Liver (tissue), 9 donors: Measurements from ENCODE around the gene TGM3. TPM values are rescaled to one million over a fixed set of nuclear protein-coding genes. Genes with fewer than 3 reads are reported as not detected.

ENCODE experiments used
- DNase-seq: peaks from one replicate; pipeline ENCODE4 v3.0.0-alpha.2; 2017; ENCODE audit warnings: low spot score
- H3K27ac ChIP-seq, 2 donors: one replicate each; pipeline ENCODE4 v1.7.0; 2013; ENCODE audit warnings: inconsistent platforms in 2 of 2, low read length in 2 of 2, control low read depth in 1 of 2, low read depth in 1 of 2, mild to moderate bottlenecking in 1 of 2
- H3K27me3 ChIP-seq, 4 donors: one replicate each; pipeline versions ENCODE4 v1.6.1 to v1.7.0; 2013; ENCODE audit warnings: low read length in 3 of 4, inconsistent platforms in 1 of 4, mild to moderate bottlenecking in 1 of 4, moderate library complexity in 1 of 4; ENCODE audit not compliant: control insufficient read depth in 4 of 4, insufficient read depth in 4 of 4
- H3K36me3 ChIP-seq, 4 donors: one replicate each; pipeline versions ENCODE4 v1.6.1 to v1.7.0; 2013; ENCODE audit warnings: low read length in 3 of 4, mild to moderate bottlenecking in 3 of 4, low read depth in 1 of 4, moderate library complexity in 1 of 4; ENCODE audit not compliant: control insufficient read depth in 4 of 4, insufficient read depth in 3 of 4
- H3K4me1 ChIP-seq, 4 donors: one replicate each; pipeline versions ENCODE4 v1.6.1 to v1.7.0; 2013; ENCODE audit warnings: low read length in 3 of 4, mild to moderate bottlenecking in 3 of 4, moderate library complexity in 1 of 4; ENCODE audit not compliant: control insufficient read depth in 4 of 4, insufficient read depth in 4 of 4
- H3K4me3 ChIP-seq, 3 donors: one replicate each; pipeline versions ENCODE4 v1.6.1 to v1.7.0; 2013; ENCODE audit warnings: low read length in 3 of 3, control low read depth in 1 of 3, low read depth in 1 of 3, mild to moderate bottlenecking in 1 of 3
- H3K9ac ChIP-seq, 2 donors: one replicate each; pipeline ENCODE4 v1.7.0; 2013; ENCODE audit warnings: low read length in 2 of 2, mild to moderate bottlenecking in 2 of 2, moderate library complexity in 2 of 2, control low read depth in 1 of 2, low read depth in 1 of 2
- H3K9me3 ChIP-seq, 4 donors: one replicate each; pipeline versions ENCODE4 v1.6.1 to v1.7.0; 2013; ENCODE audit warnings: low read length in 3 of 4; ENCODE audit not compliant: control insufficient read depth in 4 of 4
- EGR1 ChIP-seq, 2 donors: IDR thresholded peaks; 2 replicates each; pipeline ENCODE4 v1.6.1; 2016 to 2018; ENCODE audit warnings: antibody characterized with exemption in 2 of 2, low read depth in 2 of 2
- FOXA1 ChIP-seq: IDR thresholded peaks from 2 replicates; pipeline ENCODE4 v1.6.1; 2016; ENCODE audit warnings: antibody characterized with exemption
- FOXA2 ChIP-seq: IDR thresholded peaks from 2 replicates; pipeline ENCODE4 v1.6.1; 2016; ENCODE audit warnings: antibody characterized with exemption
- GABPA ChIP-seq, 2 donors: IDR thresholded peaks in 1 of 2; conservative IDR thresholded peaks in 1 of 2; 2 replicates each; pipeline ENCODE4 v1.6.1; 2016; ENCODE audit warnings: antibody characterized with exemption in 2 of 2, mild to moderate bottlenecking in 1 of 2, moderate library complexity in 1 of 2
- HNF4A ChIP-seq, 2 donors: conservative IDR thresholded peaks; 2 replicates each; pipeline ENCODE4 v1.6.1; 2016; ENCODE audit warnings: antibody characterized with exemption in 2 of 2, mild to moderate bottlenecking in 2 of 2
- HNF4G ChIP-seq: IDR thresholded peaks from 2 replicates; pipeline ENCODE4 v1.6.1; 2016; ENCODE audit warnings: antibody characterized with exemption
- JUND ChIP-seq, 2 donors: IDR thresholded peaks; 2 replicates each; pipeline ENCODE4 v1.6.1; 2016; ENCODE audit warnings: antibody characterized with exemption in 2 of 2
- NR2F2 ChIP-seq: IDR thresholded peaks from 2 replicates; pipeline ENCODE4 v1.6.1; 2016; ENCODE audit warnings: antibody characterized with exemption
- RAD21 ChIP-seq, 2 donors: IDR thresholded peaks; 2 replicates each; pipeline ENCODE4 v1.6.1; 2016; ENCODE audit warnings: antibody characterized with exemption in 2 of 2, mild to moderate bottlenecking in 2 of 2
- RXRA ChIP-seq, 2 donors: IDR thresholded peaks; 2 replicates each; pipeline ENCODE4 v1.6.1; 2017 to 2018; ENCODE audit warnings: antibody characterized with exemption in 2 of 2, mild to moderate bottlenecking in 1 of 2
- SP1 ChIP-seq: IDR thresholded peaks from 2 replicates; pipeline ENCODE4 v1.6.1; 2018; ENCODE audit warnings: antibody characterized with exemption, mild to moderate bottlenecking
- TAF1 ChIP-seq: conservative IDR thresholded peaks from 2 replicates; pipeline ENCODE4 v1.6.1; 2016; ENCODE audit warnings: antibody characterized with exemption, mild to moderate bottlenecking
- YY1 ChIP-seq: IDR thresholded peaks from 2 replicates; pipeline ENCODE4 v1.6.1; 2016; ENCODE audit warnings: antibody characterized with exemption, mild to moderate bottlenecking
- WGBS: extraction: QIAGEN DNeasy Blood & Tissue Kit; methylation state at CpG from one replicate; pipeline ENCODE4 v1.1.7; 2013; 5-methylcytosine and 5-hydroxymethylcytosine counted together
- polyA plus RNA-seq, 2 donors: library from polyadenylated mRNA; stranded (reverse) in 1 of 2; unstranded in 1 of 2; fragments of 200-250 nt in 1 of 2; fragments of >200 nt in 1 of 2; fragmentation: Nextera tagmentation in 1 of 2; extraction: Ambion mirVana in 1 of 2; gene quantifications; one replicate each; pipeline versions ENCODE4 v1.2.1 to v1.2.3, GENCODE V29; 2013 to 2015
- total RNA-seq, 2 donors: library from RNA; depleted of rRNA; stranded (reverse); fragments of >200 nt; gene quantifications; one replicate each; pipeline ENCODE4 v1.2.3, GENCODE V29; 2014
- TF ChIP-seq, protein P1 (sequence below): fragments of 150-350 bp; IDR thresholded peaks from 2 replicates; pipeline ENCODE4 v1.5.1; 2017; ENCODE audit warnings: improper control_type of control experiment, low read depth, low read length; ENCODE audit not compliant: missing input control
- TF ChIP-seq, protein P2 (sequence below): IDR thresholded peaks from 2 replicates; pipeline ENCODE4 v1.6.1; 2016; ENCODE audit warnings: antibody characterized with exemption
- TF ChIP-seq, protein P3 (sequence below): IDR thresholded peaks from 2 replicates; pipeline ENCODE4 v1.6.1; 2016; ENCODE audit warnings: antibody characterized with exemption, mild to moderate bottlenecking
- TF ChIP-seq, protein P4 (sequence below): IDR thresholded peaks from 2 replicates; pipeline ENCODE4 v1.6.1; 2016; ENCODE audit warnings: antibody characterized with exemption
- TF ChIP-seq, protein P5 (sequence below): IDR thresholded peaks from 2 replicates; pipeline ENCODE4 v1.6.1; 2016; ENCODE audit warnings: antibody characterized with exemption
- donor health status: healthy.
- donor health status: healthy.
- donor health status: healthy.
- donor health status: healthy.
- donor health status: healthy.

The TGM3 gene
- total and polyA plus RNA-seq, 4 donors: 0.05 to 0.28 (median 0.08) TPM; not detected in 1

DNA sequence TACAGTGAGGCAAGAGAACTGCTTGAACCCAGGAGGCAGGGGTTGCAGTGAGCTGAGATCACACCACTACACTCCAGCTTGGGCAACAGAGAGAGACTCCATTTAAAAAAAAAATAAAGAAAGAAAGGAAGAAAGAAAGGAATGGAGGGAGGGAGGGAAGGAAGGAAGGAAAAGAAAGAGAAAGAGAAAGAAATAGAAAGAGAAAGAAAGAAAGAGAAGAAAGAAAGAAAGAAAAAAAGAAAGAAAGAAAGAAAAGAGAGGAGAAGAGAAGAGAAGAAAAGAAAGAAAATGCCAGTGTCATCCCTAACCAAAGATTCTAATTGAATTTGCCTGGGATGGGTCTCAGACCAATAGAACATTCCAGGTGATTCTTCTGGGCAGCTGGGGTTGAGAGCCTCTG, 4.2 kb downstream of the TGM3 start:
- Histone ChIP-seq H3K27me3 (no peaks in the 10 kb centered on the region), H3K9ac (peak overlapping the region in 1 of 2 donors; percentile 18), H3K4me1 (peaks cover 13 to 72% (median 60%) of the 10 kb centered on the region in 4 donors), H3K9me3 (no peaks in the 10 kb centered on the region), H3K36me3 (no peaks in the 10 kb centered on the region), H3K4me3 (no peak overlapping the region), H3K27ac (peak overlapping the region; percentile 81 to 83)
- no peak for DNase-seq
- TF ChIP-seq HNF4G (no peak), HNF4A (conservative IDR thresholded peaks at IDR 0.05) (no peak), SP1 (no peak), EGR1 (IDR thresholded peaks at IDR 0.05; ENCODE audit: low read depth in 2 of 2) (no peak), FOXA2 (no peak), YY1 (no peak), RAD21 (IDR thresholded peaks at IDR 0.05) (no peak), RXRA (IDR thresholded peaks at IDR 0.05) (no peak)
- TF ChIP-seq, protein P1, sequence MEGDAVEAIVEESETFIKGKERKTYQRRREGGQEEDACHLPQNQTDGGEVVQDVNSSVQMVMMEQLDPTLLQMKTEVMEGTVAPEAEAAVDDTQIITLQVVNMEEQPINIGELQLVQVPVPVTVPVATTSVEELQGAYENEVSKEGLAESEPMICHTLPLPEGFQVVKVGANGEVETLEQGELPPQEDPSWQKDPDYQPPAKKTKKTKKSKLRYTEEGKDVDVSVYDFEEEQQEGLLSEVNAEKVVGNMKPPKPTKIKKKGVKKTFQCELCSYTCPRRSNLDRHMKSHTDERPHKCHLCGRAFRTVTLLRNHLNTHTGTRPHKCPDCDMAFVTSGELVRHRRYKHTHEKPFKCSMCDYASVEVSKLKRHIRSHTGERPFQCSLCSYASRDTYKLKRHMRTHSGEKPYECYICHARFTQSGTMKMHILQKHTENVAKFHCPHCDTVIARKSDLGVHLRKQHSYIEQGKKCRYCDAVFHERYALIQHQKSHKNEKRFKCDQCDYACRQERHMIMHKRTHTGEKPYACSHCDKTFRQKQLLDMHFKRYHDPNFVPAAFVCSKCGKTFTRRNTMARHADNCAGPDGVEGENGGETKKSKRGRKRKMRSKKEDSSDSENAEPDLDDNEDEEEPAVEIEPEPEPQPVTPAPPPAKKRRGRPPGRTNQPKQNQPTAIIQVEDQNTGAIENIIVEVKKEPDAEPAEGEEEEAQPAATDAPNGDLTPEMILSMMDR: no peak
- TF ChIP-seq, protein P2, sequence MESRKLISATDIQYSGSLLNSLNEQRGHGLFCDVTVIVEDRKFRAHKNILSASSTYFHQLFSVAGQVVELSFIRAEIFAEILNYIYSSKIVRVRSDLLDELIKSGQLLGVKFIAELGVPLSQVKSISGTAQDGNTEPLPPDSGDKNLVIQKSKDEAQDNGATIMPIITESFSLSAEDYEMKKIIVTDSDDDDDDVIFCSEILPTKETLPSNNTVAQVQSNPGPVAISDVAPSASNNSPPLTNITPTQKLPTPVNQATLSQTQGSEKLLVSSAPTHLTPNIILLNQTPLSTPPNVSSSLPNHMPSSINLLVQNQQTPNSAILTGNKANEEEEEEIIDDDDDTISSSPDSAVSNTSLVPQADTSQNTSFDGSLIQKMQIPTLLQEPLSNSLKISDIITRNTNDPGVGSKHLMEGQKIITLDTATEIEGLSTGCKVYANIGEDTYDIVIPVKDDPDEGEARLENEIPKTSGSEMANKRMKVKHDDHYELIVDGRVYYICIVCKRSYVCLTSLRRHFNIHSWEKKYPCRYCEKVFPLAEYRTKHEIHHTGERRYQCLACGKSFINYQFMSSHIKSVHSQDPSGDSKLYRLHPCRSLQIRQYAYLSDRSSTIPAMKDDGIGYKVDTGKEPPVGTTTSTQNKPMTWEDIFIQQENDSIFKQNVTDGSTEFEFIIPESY: no peak

DNA sequence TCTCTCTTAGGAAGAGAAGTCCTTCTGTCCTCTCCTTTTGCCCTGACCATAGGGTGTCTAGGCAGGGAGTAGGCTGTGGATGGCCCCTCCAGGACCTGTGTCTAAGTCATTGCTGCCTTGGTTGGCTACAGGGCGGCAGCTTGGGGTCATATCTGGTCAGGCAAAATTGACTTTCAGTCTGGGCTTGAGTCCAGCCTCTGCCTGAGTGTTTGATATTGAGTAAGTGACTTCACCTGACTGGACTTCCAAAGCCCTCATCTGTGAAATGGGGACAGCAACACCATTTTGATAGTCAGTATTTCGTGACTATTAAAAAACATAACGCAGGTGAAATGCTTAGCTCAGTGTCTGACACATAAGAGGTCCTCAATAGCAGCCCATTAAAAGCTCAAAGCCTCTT, 4.6 kb downstream of the TGM3 start:
- Histone ChIP-seq H3K4me3 (no peak overlapping the region), H3K27ac (peak overlapping the region; percentile 81 to 83), H3K9ac (peak overlapping the region in 1 of 2 donors; percentile 18), H3K4me1 (peaks cover 13 to 72% (median 61%) of the 10 kb centered on the region in 4 donors), H3K36me3 (no peaks in the 10 kb centered on the region), H3K27me3 (no peaks in the 10 kb centered on the region), H3K9me3 (no peaks in the 10 kb centered on the region)
- WGBS: 31% methylated on average over 3 of the region's 3 CpGs
- peak; percentile 55 for DNase-seq
- TF ChIP-seq FOXA1 (no peak), NR2F2 (no peak), SP1 (peak; percentile 53), HNF4G (peak; percentile 67), EGR1 (IDR thresholded peaks at IDR 0.05; ENCODE audit: low read depth in 2 of 2) (no peak), YY1 (peak; percentile 57), GABPA (IDR thresholded peaks at IDR 0.05 in 1 of 2, conservative IDR thresholded peaks at IDR 0.05 in 1 of 2) (no peak), RXRA (IDR thresholded peaks at IDR 0.05) (peak; percentile 87 to 91), RAD21 (IDR thresholded peaks at IDR 0.05) (peak; percentile 17 to 50), HNF4A (conservative IDR thresholded peaks at IDR 0.05) (peak; percentile 83 to 90), FOXA2 (peak; percentile 15), JUND (IDR thresholded peaks at IDR 0.05) (peak; percentile 44 to 54), TAF1 (no peak)
- TF ChIP-seq, protein P3, sequence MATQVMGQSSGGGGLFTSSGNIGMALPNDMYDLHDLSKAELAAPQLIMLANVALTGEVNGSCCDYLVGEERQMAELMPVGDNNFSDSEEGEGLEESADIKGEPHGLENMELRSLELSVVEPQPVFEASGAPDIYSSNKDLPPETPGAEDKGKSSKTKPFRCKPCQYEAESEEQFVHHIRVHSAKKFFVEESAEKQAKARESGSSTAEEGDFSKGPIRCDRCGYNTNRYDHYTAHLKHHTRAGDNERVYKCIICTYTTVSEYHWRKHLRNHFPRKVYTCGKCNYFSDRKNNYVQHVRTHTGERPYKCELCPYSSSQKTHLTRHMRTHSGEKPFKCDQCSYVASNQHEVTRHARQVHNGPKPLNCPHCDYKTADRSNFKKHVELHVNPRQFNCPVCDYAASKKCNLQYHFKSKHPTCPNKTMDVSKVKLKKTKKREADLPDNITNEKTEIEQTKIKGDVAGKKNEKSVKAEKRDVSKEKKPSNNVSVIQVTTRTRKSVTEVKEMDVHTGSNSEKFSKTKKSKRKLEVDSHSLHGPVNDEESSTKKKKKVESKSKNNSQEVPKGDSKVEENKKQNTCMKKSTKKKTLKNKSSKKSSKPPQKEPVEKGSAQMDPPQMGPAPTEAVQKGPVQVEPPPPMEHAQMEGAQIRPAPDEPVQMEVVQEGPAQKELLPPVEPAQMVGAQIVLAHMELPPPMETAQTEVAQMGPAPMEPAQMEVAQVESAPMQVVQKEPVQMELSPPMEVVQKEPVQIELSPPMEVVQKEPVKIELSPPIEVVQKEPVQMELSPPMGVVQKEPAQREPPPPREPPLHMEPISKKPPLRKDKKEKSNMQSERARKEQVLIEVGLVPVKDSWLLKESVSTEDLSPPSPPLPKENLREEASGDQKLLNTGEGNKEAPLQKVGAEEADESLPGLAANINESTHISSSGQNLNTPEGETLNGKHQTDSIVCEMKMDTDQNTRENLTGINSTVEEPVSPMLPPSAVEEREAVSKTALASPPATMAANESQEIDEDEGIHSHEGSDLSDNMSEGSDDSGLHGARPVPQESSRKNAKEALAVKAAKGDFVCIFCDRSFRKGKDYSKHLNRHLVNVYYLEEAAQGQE: no peak
- TF ChIP-seq, protein P2: no peak
- TF ChIP-seq, protein P4, sequence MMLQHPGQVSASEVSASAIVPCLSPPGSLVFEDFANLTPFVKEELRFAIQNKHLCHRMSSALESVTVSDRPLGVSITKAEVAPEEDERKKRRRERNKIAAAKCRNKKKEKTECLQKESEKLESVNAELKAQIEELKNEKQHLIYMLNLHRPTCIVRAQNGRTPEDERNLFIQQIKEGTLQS: peak; percentile 53
- TF ChIP-seq, protein P5, sequence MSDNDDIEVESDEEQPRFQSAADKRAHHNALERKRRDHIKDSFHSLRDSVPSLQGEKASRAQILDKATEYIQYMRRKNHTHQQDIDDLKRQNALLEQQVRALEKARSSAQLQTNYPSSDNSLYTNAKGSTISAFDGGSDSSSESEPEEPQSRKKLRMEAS: no peak
